GM12878 (cell line): Measurements from ENCODE around the gene MYADM.

Source experiments
- BCL3 ChIP-seq: IDR thresholded peaks from 2 replicates; pipeline ENCODE4 v1.6.1; 2011; ENCODE audit warnings: borderline replicate concordance, low read depth, mild to moderate bottlenecking, moderate library complexity, low read length; ENCODE audit not compliant: insufficient read depth, poor library complexity, severe bottlenecking
- CTCF ChIP-seq, 3 experiments: IDR thresholded peaks in 2 of 3; conservative IDR thresholded peaks in 1 of 3; 2 replicates each; pipeline ENCODE4 v1.5.1; 2011; ENCODE audit warnings: low read depth in 3 of 3, low read length in 3 of 3, mild to moderate bottlenecking in 3 of 3, control low read depth in 2 of 3, moderate library complexity in 2 of 3, inconsistent platforms in 1 of 3, mixed read lengths in 1 of 3; ENCODE audit not compliant: control insufficient read depth in 2 of 3, insufficient read depth in 1 of 3; ENCODE audit errors: extremely low read depth in 1 of 3
- DPF2 ChIP-seq: fragments of 450-650 bp; IDR thresholded peaks from 2 replicates; pipeline ENCODE4 v1.6.1; 2017; ENCODE audit warnings: mild to moderate bottlenecking
- EP300 ChIP-seq, 2 experiments: fragments of 150-350 bp in 1 of 2; IDR thresholded peaks; 2 replicates each; pipeline ENCODE4 v1.6.1; 2011 to 2012; ENCODE audit warnings: low read depth in 2 of 2, low read length in 2 of 2, borderline replicate concordance in 1 of 2, improper control_type of control experiment in 1 of 2, inconsistent platforms in 1 of 2; ENCODE audit not compliant: control insufficient read depth in 1 of 2
- MYC ChIP-seq: IDR thresholded peaks from 2 replicates; pipeline ENCODE4 v1.6.1; 2011; ENCODE audit warnings: mild to moderate bottlenecking, low read length, moderate library complexity, inconsistent platforms; ENCODE audit not compliant: insufficient read depth, insufficient replicate concordance, insufficient read length, severe bottlenecking
- NFYA ChIP-seq: IDR thresholded peaks from 2 replicates; pipeline ENCODE4 v1.6.1; 2011; ENCODE audit warnings: low read depth, mild to moderate bottlenecking, low read length, improper control_type of control experiment, borderline replicate concordance
- RAD21 ChIP-seq: IDR thresholded peaks from 2 replicates; pipeline ENCODE4 v1.6.1; 2011; ENCODE audit warnings: mild to moderate bottlenecking, low read depth, low read length, moderate library complexity; ENCODE audit not compliant: insufficient read depth
- REST ChIP-seq: IDR thresholded peaks from 2 replicates; pipeline ENCODE4 v1.6.1; 2012; ENCODE audit warnings: mild to moderate bottlenecking, low read depth, low read length
- RFX5 ChIP-seq: IDR thresholded peaks from 2 replicates; pipeline ENCODE4 v1.6.1; 2011; ENCODE audit warnings: low read depth, low read length, improper control_type of control experiment
- SMC3 ChIP-seq: IDR thresholded peaks from 2 replicates; pipeline ENCODE4 v1.6.1; 2011; ENCODE audit warnings: low read length, improper control_type of control experiment, borderline replicate concordance

GRCh38 chr19:53882391-53883050 is 14.8 kb downstream of the MYADM start:
- TF ChIP-seq DPF2 (no peak), CTCF (IDR thresholded peaks at IDR 0.05 in 2 of 3, conservative IDR thresholded peaks at IDR 0.05 in 1 of 3; ENCODE audit: control insufficient read depth in 2 of 3, extremely low read depth in 1 of 3, insufficient read depth in 1 of 3, low read depth in 3 of 3, low read length in 3 of 3) (no peak), EP300 (IDR thresholded peaks at IDR 0.05; ENCODE audit: borderline replicate concordance in 1 of 2, control insufficient read depth in 1 of 2, low read depth in 2 of 2, low read length in 2 of 2) (no peak), RFX5 (no peak), SMC3 (no peak), RAD21 (no peak), MYC (no peak), BCL3 (no peak), NFYA (no peak), REST (no peak)
